Mesothelial cell of epicardium (in vitro differentiated cells): Measurements from ENCODE around the gene MYH3. TPM values are rescaled to one million over a fixed set of nuclear protein-coding genes. Genes with fewer than 3 reads are reported as not detected.

Source experiments
- DNase-seq, 2 experiments: peaks; one replicate each; pipeline ENCODE4 v3.0.0; 2021; ENCODE audit warnings: low spot score in 2 of 2; ENCODE audit not compliant: unreplicated experiment in 2 of 2
- H3K27ac Mint-ChIP-seq: 2 replicates; pipeline ENCODE4 v1.8.0; 2021; ENCODE audit warnings: mixed read lengths
- H3K27me3 Mint-ChIP-seq: 2 replicates; pipeline ENCODE4 v1.8.0; 2021; ENCODE audit warnings: low read depth, mixed read lengths
- H3K36me3 Mint-ChIP-seq: 2 replicates; pipeline ENCODE4 v1.8.0; 2021; ENCODE audit warnings: mixed read lengths
- H3K4me1 Mint-ChIP-seq: 2 replicates; pipeline ENCODE4 v1.8.0; 2021; ENCODE audit warnings: mixed read lengths
- H3K4me3 Mint-ChIP-seq: 2 replicates; pipeline ENCODE4 v1.8.0; 2021; ENCODE audit warnings: mild to moderate bottlenecking, moderate library complexity, mixed read lengths
- H3K9me3 Mint-ChIP-seq: 2 replicates; pipeline ENCODE4 v1.8.0; 2021; ENCODE audit warnings: mixed read lengths
- total RNA-seq: library from RNA; stranded (reverse); gene quantifications from 3 replicates; pipeline ENCODE4 v1.2.1, GENCODE V29; 2021
- TF ChIP-seq, protein P1 (sequence below): fragments of 200-600 bp; sonication (generic); IDR thresholded peaks from one replicate; pipeline ENCODE4 v1.5.0; 2021; ENCODE audit warnings: antibody characterized with exemption; ENCODE audit not compliant: unreplicated experiment

The MYH3 gene
- total RNA-seq, 1 donor from 2014 or later = 3.7 TPM

DNA sequence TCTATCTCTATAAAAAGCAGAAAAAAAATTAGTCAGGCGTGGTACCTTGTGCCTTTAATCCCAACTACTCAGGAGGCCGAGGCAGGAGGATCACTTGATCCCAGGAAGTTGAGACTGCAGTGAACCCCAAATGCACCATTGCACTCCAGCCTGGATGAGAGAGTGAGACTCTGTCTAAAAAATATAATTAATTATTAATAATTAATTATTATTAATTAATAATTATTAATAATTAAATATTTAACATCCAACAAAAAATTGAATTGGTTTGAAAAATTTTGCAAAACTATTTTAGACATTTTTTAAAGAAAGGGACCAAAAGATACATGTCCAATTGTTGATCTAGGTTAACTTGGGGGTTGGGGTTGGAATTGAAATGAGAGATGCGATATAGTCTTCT lies 51.0 kb downstream of the MYH3 start:
- no peaks in the 10 kb centered on the region for H3K36me3 Mint-ChIP-seq
- TF ChIP-seq, protein P1, sequence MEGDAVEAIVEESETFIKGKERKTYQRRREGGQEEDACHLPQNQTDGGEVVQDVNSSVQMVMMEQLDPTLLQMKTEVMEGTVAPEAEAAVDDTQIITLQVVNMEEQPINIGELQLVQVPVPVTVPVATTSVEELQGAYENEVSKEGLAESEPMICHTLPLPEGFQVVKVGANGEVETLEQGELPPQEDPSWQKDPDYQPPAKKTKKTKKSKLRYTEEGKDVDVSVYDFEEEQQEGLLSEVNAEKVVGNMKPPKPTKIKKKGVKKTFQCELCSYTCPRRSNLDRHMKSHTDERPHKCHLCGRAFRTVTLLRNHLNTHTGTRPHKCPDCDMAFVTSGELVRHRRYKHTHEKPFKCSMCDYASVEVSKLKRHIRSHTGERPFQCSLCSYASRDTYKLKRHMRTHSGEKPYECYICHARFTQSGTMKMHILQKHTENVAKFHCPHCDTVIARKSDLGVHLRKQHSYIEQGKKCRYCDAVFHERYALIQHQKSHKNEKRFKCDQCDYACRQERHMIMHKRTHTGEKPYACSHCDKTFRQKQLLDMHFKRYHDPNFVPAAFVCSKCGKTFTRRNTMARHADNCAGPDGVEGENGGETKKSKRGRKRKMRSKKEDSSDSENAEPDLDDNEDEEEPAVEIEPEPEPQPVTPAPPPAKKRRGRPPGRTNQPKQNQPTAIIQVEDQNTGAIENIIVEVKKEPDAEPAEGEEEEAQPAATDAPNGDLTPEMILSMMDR = no peak
- H3K27me3 Mint-ChIP-seq = peaks cover 13% of the 10 kb centered on the region
- no peak overlapping the region for H3K4me3 Mint-ChIP-seq
- no peak overlapping the region for H3K27ac Mint-ChIP-seq
- H3K9me3 Mint-ChIP-seq = peaks cover 4% of the 10 kb centered on the region
- no peak for DNase-seq
- no peaks in the 10 kb centered on the region for H3K4me1 Mint-ChIP-seq

DNA sequence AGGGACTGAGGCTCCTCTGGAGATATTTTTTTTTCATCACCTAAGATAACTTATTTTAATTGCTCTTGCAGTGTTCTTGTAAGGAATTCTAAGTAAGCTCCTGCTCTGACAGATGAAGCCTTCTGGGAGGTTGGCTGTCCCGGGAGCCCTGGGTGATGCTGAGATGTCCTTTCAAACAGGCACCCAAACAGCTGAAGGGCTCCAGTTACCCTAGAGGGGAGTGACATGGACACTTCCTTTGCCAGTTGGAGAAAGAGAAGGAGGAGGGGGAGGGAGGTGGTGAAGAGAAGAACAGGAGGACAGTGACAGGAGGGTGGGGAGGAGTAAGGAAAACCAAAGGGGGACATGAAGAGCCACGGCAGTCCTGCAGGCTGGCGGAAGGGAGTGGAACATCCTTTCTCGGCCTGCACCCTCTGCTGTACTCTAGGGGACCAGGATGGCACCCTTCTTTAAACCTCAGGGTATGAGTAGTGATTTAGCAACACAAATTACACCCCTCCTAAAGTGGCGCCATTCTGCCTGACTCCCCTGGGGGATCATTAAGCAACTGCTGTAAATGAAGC lies 51.8 kb downstream of the MYH3 start:
- H3K27me3 Mint-ChIP-seq = peaks cover 14% of the 10 kb centered on the region
- no peak overlapping the region for H3K4me3 Mint-ChIP-seq
- no peaks in the 10 kb centered on the region for H3K4me1 Mint-ChIP-seq
- no peaks in the 10 kb centered on the region for H3K36me3 Mint-ChIP-seq
- TF ChIP-seq, protein P1 = no peak
- no peaks in the 10 kb centered on the region for H3K9me3 Mint-ChIP-seq
- no peak overlapping the region for H3K27ac Mint-ChIP-seq
- DNase-seq = no peak

DNA sequence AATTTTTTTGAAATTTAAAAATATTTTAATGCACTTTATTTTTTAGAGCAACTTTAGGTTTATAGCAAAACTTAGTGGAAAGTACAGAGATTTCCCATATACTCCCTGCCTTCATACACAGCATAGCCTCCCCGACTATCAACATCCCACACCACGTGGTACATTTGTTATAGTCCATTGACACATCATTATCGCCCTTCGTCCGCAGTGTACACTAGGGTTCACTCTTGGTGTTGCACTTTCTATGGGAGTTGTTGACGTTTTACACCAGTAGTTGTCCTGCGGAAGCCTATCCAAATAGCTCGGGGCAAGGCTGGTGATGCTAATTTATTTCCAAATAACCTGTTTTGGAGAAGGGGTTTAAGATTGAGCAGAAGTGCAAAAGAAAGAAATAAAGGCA lies 52.6 kb downstream of the MYH3 start:
- H3K4me3 Mint-ChIP-seq = no peak overlapping the region
- H3K27me3 Mint-ChIP-seq = peaks cover 19% of the 10 kb centered on the region
- no peaks in the 10 kb centered on the region for H3K9me3 Mint-ChIP-seq
- H3K27ac Mint-ChIP-seq = no peak overlapping the region
- H3K36me3 Mint-ChIP-seq = no peaks in the 10 kb centered on the region
- no peaks in the 10 kb centered on the region for H3K4me1 Mint-ChIP-seq
- TF ChIP-seq, protein P1 = no peak
- DNase-seq = no peak

DNA sequence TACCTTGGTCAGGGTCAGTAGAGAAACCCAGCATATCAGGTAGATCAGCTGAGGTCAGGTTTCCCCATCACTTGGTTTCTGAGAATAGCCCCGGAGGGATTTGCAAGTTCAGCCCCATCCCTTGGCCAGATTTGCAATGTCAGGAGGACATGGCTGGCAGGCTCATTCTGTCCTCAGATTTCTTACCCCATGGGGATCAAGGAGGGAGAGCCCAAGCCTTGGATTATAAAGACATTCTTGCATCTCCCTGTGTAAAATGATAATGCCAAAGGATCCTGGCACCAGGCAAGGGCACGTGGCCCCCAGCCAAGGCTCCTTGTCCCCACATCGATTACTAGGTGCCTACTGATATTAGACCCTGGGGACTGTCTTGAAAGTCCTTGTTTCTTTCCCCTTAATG lies 53.2 kb downstream of the MYH3 start:
- Mint-ChIP-seq H3K9me3 (no peaks in the 10 kb centered on the region), H3K4me1 (no peaks in the 10 kb centered on the region), H3K27me3 (peaks cover 23% of the 10 kb centered on the region), H3K36me3 (no peaks in the 10 kb centered on the region), H3K4me3 (no peak overlapping the region), H3K27ac (no peak overlapping the region)
- TF ChIP-seq, protein P1 = no peak
- DNase-seq = no peak

DNA sequence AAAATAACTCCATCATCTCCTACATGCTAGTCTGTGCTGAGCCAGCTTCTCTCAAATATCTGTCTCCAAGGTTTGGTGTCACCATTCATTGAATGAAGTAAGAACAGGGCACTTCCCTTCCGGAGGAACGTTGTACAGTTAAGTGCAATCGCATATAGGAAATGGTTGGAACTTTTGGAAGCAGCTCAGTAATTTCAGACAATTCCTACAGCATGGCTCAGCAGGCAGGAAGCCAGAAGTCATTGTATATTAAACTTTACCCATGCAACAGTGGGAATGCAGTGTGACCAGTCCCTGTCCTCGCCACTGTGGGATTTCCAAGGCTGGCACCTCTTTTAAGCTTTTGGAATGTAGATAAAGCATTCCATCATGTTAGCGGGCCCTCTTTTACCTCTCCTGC lies 56.5 kb downstream of the MYH3 start:
- Mint-ChIP-seq H3K27me3 (peaks cover 33% of the 10 kb centered on the region), H3K4me3 (no peak overlapping the region), H3K9me3 (no peaks in the 10 kb centered on the region), H3K27ac (no peak overlapping the region), H3K4me1 (no peaks in the 10 kb centered on the region), H3K36me3 (no peaks in the 10 kb centered on the region)
- TF ChIP-seq, protein P1 = no peak
- DNase-seq = no peak

DNA sequence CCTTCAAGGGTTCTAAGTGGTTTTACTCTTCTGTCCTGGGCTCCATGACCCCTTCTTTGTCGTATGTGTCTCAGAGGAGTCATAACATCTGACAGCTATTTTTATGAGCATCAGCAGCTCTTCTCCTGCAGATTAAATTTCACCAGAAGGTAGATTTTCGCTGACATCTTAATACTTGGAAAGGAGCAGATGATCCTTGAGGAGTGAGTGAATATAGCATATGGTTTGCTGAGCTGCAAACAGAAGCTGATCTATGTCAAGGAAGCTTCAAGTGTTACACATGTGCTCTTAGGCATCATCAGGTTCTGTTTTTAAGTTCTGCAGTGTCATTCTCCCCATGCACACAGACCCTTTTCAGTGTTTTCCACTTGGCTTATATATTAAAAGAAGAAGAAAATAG lies 58.5 kb downstream of the MYH3 start:
- H3K27me3 Mint-ChIP-seq = peaks cover 31% of the 10 kb centered on the region
- DNase-seq = no peak

More for the DNA sequence above, 58.5 kb downstream of the MYH3 start:
- H3K27ac Mint-ChIP-seq = no peak overlapping the region
- no peaks in the 10 kb centered on the region for H3K36me3 Mint-ChIP-seq
- H3K9me3 Mint-ChIP-seq = peaks cover 10% of the 10 kb centered on the region
- TF ChIP-seq, protein P1 = no peak
- H3K4me3 Mint-ChIP-seq = no peak overlapping the region
- H3K4me1 Mint-ChIP-seq = no peaks in the 10 kb centered on the region
